ENCODE measurements around the gene TMEM184C.

DNA sequence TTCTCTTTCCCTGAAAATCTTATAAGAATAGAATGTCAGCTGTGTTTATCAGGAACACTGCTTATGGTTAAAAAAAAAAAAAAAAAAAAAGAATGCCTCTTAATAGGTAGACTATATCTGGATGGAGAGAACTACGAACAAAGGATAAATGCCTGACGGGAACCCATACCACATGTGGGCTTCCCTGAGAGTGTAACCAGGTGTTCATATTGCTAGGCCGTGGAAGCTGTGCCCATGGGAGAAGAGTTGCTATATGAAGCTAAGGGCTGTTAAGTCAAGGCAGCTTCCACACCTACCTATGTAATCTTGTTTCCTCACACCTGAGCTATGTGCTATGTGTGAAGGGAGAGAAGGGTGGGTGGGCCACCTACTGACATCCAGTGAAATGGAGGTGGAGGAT is 27.3 kb downstream of the TMEM184C start:
- no peak for TF ChIP-seq POLR2A (IDR thresholded peaks at IDR 0.05)
- TF ChIP-seq, protein P1, sequence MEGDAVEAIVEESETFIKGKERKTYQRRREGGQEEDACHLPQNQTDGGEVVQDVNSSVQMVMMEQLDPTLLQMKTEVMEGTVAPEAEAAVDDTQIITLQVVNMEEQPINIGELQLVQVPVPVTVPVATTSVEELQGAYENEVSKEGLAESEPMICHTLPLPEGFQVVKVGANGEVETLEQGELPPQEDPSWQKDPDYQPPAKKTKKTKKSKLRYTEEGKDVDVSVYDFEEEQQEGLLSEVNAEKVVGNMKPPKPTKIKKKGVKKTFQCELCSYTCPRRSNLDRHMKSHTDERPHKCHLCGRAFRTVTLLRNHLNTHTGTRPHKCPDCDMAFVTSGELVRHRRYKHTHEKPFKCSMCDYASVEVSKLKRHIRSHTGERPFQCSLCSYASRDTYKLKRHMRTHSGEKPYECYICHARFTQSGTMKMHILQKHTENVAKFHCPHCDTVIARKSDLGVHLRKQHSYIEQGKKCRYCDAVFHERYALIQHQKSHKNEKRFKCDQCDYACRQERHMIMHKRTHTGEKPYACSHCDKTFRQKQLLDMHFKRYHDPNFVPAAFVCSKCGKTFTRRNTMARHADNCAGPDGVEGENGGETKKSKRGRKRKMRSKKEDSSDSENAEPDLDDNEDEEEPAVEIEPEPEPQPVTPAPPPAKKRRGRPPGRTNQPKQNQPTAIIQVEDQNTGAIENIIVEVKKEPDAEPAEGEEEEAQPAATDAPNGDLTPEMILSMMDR (IDR thresholded peaks at IDR 0.05): no peak
